Neural cell (in vitro differentiated cells): ENCODE measurements around the gene SPEG. TPM values are rescaled to one million over a fixed set of nuclear protein-coding genes. Genes with fewer than 3 reads are reported as not detected.

Experiments
- H2AFZ ChIP-seq: fragments of 200-600, 300-800 bp; sonication (generic), shearing (Covaris generic); 2 replicates; pipeline ENCODE4 v1.6.0; 2014; ENCODE audit warnings: low read depth, mild to moderate bottlenecking, antibody characterized with exemption, low read length, moderate library complexity
- H3F3A ChIP-seq: fragments of 200-600 bp; shearing (Covaris generic); 2 replicates; pipeline ENCODE4 v1.6.1; 2016; ENCODE audit warnings: mild to moderate bottlenecking, moderate library complexity, mixed read lengths, antibody characterized with exemption, low read length; ENCODE audit not compliant: insufficient read depth, poor library complexity, severe bottlenecking
- H3K27ac ChIP-seq: fragments of 200-600, 300-800 bp; sonication (generic), shearing (Covaris generic); 2 replicates; pipeline ENCODE4 v1.5.1; 2014; ENCODE audit warnings: mild to moderate bottlenecking, low read length, moderate library complexity
- H3K27me3 ChIP-seq: fragments of 300-800, 200-600 bp; sonication (generic), shearing (Covaris generic); 2 replicates; pipeline ENCODE4 v1.6.0; 2014; ENCODE audit warnings: mild to moderate bottlenecking, low read depth, low read length, moderate library complexity; ENCODE audit not compliant: insufficient read depth
- H3K36me3 ChIP-seq: fragments of 300-800, 200-600 bp; sonication (generic), shearing (Covaris generic); 2 replicates; pipeline ENCODE4 v1.5.1; 2014; ENCODE audit warnings: mild to moderate bottlenecking, antibody characterized with exemption, low read length, moderate library complexity; ENCODE audit not compliant: insufficient read depth
- H3K4me2 ChIP-seq: fragments of 300-800, 200-600 bp; sonication (generic), shearing (Covaris generic); 2 replicates; pipeline ENCODE4 v1.6.0; 2014; ENCODE audit warnings: mild to moderate bottlenecking, low read length
- H3K4me3 ChIP-seq: fragments of 300-800, 200-600 bp; sonication (generic), shearing (Covaris generic); 2 replicates; pipeline ENCODE4 v1.5.1; 2014; ENCODE audit warnings: mild to moderate bottlenecking, low read length, moderate library complexity
- H3K79me2 ChIP-seq: fragments of 200-600 bp; shearing (Covaris generic); replicated peaks from 2 replicates; pipeline ENCODE4 v1.6.0; 2014; ENCODE audit warnings: mild to moderate bottlenecking, low read length, moderate library complexity; ENCODE audit not compliant: insufficient read depth
- H3K9ac ChIP-seq: fragments of 300-800, 200-600 bp; sonication (generic), shearing (Covaris generic); 2 replicates; pipeline ENCODE4 v1.6.1; 2016; ENCODE audit warnings: mild to moderate bottlenecking, low read length, mixed read lengths
- H3K9me2 ChIP-seq: fragments of 200-600 bp; shearing (Covaris generic); 2 replicates; pipeline ENCODE4 v1.6.1; 2016; ENCODE audit warnings: mild to moderate bottlenecking, low read length, mixed read lengths; ENCODE audit not compliant: insufficient read depth
- H3K9me3 ChIP-seq: fragments of 200-600, 300-800 bp; sonication (generic), shearing (Covaris generic); 2 replicates; pipeline ENCODE4 v1.6.1; 2016; ENCODE audit warnings: mild to moderate bottlenecking, mixed run types, low read length, moderate library complexity, mixed read lengths
- H4K20me1 ChIP-seq: fragments of 200-600 bp; shearing (Covaris generic); 2 replicates; pipeline ENCODE4 v1.6.1; 2016; ENCODE audit warnings: mild to moderate bottlenecking, mixed run types; ENCODE audit not compliant: insufficient read depth
- CTCF ChIP-seq: fragments of 450-650 bp; IDR thresholded peaks from 2 replicates; pipeline ENCODE4 v1.5.1; 2014; ENCODE audit warnings: antibody characterized with exemption, mild to moderate bottlenecking, moderate library complexity; ENCODE audit not compliant: poor library complexity, severe bottlenecking
- EP300 ChIP-seq: fragments of 450-650 bp; conservative IDR thresholded peaks from 2 replicates; pipeline ENCODE4 v1.6.1; 2014; ENCODE audit warnings: antibody characterized with exemption, mild to moderate bottlenecking, moderate library complexity; ENCODE audit not compliant: poor library complexity, severe bottlenecking
- EZH2 ChIP-seq: fragments of 200-600, 300-800 bp; shearing (Covaris generic), sonication (generic); IDR thresholded peaks from 2 replicates; pipeline ENCODE4 v1.6.1; 2014; ENCODE audit warnings: antibody characterized with exemption, low read length, borderline replicate concordance, mild to moderate bottlenecking; ENCODE audit not compliant: insufficient read depth, poor library complexity, severe bottlenecking
- MXI1 ChIP-seq: fragments of 450-650 bp; conservative IDR thresholded peaks from 2 replicates; pipeline ENCODE4 v1.6.1; 2014; ENCODE audit warnings: antibody characterized with exemption, mild to moderate bottlenecking; ENCODE audit not compliant: poor library complexity, severe bottlenecking
- POLR2AphosphoS5 ChIP-seq: IDR thresholded peaks from 2 replicates; pipeline ENCODE4 v1.6.1; 2012
- RAD21 ChIP-seq: fragments of 450-650 bp; conservative IDR thresholded peaks from 2 replicates; pipeline ENCODE4 v1.6.1; 2014; ENCODE audit warnings: antibody characterized with exemption, mild to moderate bottlenecking, moderate library complexity
- REST ChIP-seq: IDR thresholded peaks from 2 replicates; pipeline ENCODE4 v1.6.1; 2012; ENCODE audit warnings: borderline replicate concordance
- SMC3 ChIP-seq: fragments of 450-650 bp; conservative IDR thresholded peaks from 2 replicates; pipeline ENCODE4 v1.6.1; 2014; ENCODE audit warnings: antibody characterized with exemption, mild to moderate bottlenecking, moderate library complexity; ENCODE audit not compliant: poor library complexity
- TAF1 ChIP-seq: IDR thresholded peaks from 2 replicates; pipeline ENCODE4 v1.6.1; 2012; ENCODE audit warnings: low read depth
- polyA plus RNA-seq: library from polyadenylated mRNA; depleted of rRNA; stranded (reverse); fragments of >200 nt; gene quantifications from 2 replicates; pipeline ENCODE4 v1.2.3, GENCODE V29; 2014

Gene SPEG
- polyA plus RNA-seq, 1 donor from 2014 or later: 58.3 TPM

GRCh38 chr2:219404291-219404910 is 30.2 kb upstream of the SPEG start:
- Histone ChIP-seq H3K4me2 (no peak overlapping the region), H4K20me1 (no peaks in the 10 kb centered on the region), H3K4me3 (no peak overlapping the region), H3K9me2 (no peaks in the 10 kb centered on the region), H3K27ac (no peak overlapping the region), H2AFZ (no peak overlapping the region), H3K9me3 (no peaks in the 10 kb centered on the region), H3K36me3 (no peaks in the 10 kb centered on the region), H3K27me3 (no peaks in the 10 kb centered on the region), H3K9ac (no peak overlapping the region), H3F3A (no peaks in the 10 kb centered on the region), H3K79me2 (no peaks in the 10 kb centered on the region)
- TF ChIP-seq EP300 (no peak), SMC3 (no peak), CTCF (no peak), POLR2AphosphoS5 (no peak)

- H3K4me2 ChIP-seq: no peak overlapping the region
- no peaks in the 10 kb centered on the region for H4K20me1 ChIP-seq
- H3K9ac ChIP-seq: no peak overlapping the region
- no peaks in the 10 kb centered on the region for H3K9me2 ChIP-seq
- H3F3A ChIP-seq: no peaks in the 10 kb centered on the region
- H3K27ac ChIP-seq: no peak overlapping the region
- H3K4me3 ChIP-seq: no peak overlapping the region
- no peaks in the 10 kb centered on the region for H3K27me3 ChIP-seq
- no peak for TF ChIP-seq TAF1
- TF ChIP-seq CTCF: no peak
- TF ChIP-seq EZH2: no peak
- TF ChIP-seq RAD21: no peak
- no peak for TF ChIP-seq REST
- no peak for TF ChIP-seq EP300
- TF ChIP-seq MXI1: no peak
- TF ChIP-seq POLR2AphosphoS5: no peak
- no peak for TF ChIP-seq SMC3
- no peaks in the 10 kb centered on the region for H3K9me3 ChIP-seq
- no peaks in the 10 kb centered on the region for H3K79me2 ChIP-seq
- no peak overlapping the region for H2AFZ ChIP-seq
- H3K36me3 ChIP-seq: no peaks in the 10 kb centered on the region
These were observed 29.7 kb upstream of the SPEG start for GRCh38 chr2:219404954-219405353.
